GM20431 (cell line): ENCODE measurements around the gene CD160.
"Not testable (repeated sequence)": the region's sequence is repeated elsewhere in the genome, so short reads cannot be mapped to it uniquely, and the experiment has no call there.

ENCODE experiments used
- in situ Hi-C: fragments of 300-500 bp; cut with MseI, MboI; formaldehyde crosslinking; loops from one replicate; pipeline ENCODE4 v1.15.0; 2020; ENCODE audit warnings: low sequenced_read_pairs; ENCODE audit not compliant: unreplicated experiment

Gene CD160

GRCh38 chr1:145707183-145707867, 12.0 kb upstream of the CD160 start, which contains the start of gene PDZK1:
Gene PDZK1, minus strand, starts transcription at chr1:145707368. Its CDS starts 19,347 bp downstream, at chr1:145688021.
- in situ Hi-C loops = loop anchor here (25.0 kb wide), 1 partner anchor 95 kb away; the partner anchor contains the start of gene GPR89A

- in situ Hi-C loops = loop anchor here (25.0 kb wide), 1 partner anchor 96 kb away; the partner anchor contains the start of gene GPR89A
These were observed 11.2 kb upstream of the CD160 start for GRCh38 chr1:145708063-145708462.

DNA sequence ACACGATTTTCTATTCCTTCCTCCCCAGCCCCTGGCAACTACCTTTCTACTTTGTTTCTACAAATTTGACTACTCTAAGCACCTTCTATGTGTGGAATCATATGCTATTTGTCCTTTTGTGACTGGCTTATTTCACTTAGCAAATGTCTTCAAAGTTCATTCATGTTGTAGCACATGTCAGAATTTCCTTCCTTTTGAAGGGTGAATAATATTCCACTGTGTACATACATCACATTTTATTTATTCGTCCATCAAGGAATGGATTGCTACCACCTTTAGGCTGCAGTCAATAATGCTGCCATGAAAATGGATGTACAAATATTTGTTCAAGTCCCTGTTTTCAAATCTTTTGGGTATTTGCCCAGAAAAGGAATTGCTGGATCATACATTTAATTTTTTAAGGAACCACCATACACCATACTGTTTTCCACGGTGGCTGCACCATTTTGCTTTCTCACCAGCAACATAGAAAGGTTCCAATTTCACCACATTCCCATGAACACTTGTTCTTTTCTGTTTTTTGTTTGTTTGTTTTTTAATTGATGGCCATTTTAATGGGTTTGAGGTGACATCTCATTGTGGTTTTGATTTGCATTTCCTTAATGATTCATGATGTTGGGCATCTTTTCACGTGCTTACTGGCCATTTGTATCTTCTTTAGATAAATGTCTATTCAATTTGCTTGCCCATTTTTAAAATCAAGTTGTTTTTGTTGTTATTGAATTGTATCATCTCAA, 8.8 kb upstream of the CD160 start:
- in situ Hi-C loops = loop anchor here (25.0 kb wide), 1 partner anchor 98 kb away; the partner anchor contains the start of gene GPR89A

DNA sequence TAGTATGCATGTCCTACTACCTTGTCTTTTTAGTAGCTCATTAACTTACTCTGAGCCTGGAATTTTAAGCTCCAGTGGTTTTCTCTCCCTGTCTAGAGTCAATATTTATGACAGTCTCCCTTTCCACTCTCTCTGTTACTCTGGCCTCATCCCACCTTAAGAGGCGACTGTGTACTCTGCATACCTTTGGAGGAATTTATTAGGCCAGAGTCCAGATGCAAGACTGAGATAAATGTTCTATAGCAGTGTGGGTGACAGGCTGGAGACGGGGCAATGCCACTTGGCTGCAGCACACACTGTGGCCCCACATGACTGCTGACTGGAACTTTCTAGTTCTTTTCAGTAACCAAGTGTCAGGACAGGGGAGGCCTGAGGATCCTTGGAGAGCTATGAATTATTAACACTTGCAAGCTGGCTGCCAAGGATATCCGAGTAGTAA, 8.1 kb upstream of the CD160 start:
- in situ Hi-C loops = loop anchor here (25.0 kb wide), 1 partner anchor 99 kb away; the partner anchor contains the start of gene GPR89A

DNA sequence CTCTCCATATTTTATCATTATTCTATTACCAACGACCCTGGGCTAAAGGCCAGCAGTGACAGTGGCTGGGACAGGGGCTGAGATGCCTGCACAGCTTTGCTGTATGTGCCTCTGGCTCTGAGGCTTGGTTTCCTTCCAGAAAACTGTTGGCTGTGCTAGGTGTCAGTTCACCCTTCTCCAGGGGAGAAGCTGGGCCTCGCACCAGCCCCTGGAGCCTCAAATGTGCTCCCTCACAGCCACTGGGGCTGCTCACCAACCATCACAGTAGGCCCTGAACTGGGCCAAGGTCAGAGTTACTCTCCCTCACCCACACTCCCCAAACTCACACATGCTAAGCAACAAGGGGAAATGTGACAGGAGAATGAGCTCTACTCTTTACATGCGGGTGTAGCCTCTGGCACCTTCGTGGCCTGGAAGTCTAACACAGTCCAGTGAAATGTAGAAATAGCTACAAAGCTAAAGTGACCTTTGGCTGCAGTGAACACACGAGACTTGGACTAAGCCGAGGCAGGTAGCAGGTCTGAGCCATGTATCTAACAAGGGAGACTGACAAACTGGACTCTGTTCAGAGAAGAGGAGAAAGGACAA, 4.7 kb upstream of the CD160 start:
- in situ Hi-C loops = loop anchor here (25.0 kb wide), 1 partner anchor 102 kb away; the partner anchor contains the start of gene GPR89A

GRCh38 chr1:145716641-145717345, 2.5 kb upstream of the CD160 start:
- in situ Hi-C loops = loop anchor here (25.0 kb wide), 1 partner anchor 104 kb away; the partner anchor contains the start of gene GPR89A

DNA sequence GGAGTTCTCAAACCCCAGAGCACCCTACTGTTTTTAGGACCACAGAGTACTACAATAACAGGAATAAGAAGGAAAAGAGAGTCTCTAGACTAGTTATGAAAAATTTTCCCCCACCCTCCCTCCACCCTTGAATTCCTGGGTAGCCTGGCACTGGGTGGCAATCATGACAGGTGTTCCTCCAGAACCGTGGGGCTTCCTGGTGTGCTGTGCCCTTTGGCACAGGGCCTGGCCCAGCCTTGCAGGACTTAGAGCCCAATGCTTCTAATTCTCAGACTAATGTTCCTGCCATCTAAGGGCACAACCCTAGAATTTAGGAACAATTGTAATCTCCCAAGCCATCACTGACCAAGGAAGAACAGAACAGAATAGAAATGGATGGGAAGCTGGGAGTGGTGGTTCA, 1.5 kb upstream of the CD160 start:
- in situ Hi-C loops = loop anchor here (25.0 kb wide), 1 partner anchor 106 kb away; the partner anchor contains the start of gene GPR89A

- in situ Hi-C loops = loop anchor here (25.0 kb wide), 1 partner anchor 106 kb away; the partner anchor contains the start of gene GPR89A
These were observed 834 bp upstream of the CD160 start for GRCh38 chr1:145718465-145718864.

- in situ Hi-C loops = loop anchor here (25.0 kb wide), 1 partner anchor 108 kb away; the partner anchor contains the start of gene GPR89A
These were observed 1.2 kb downstream of the CD160 start for GRCh38 chr1:145720556-145720877.

- in situ Hi-C loops = loop anchor here (25.0 kb wide), 1 partner anchor 109 kb away; the partner anchor contains the start of gene GPR89A
These were observed 1.8 kb downstream of the CD160 start for GRCh38 chr1:145720878-145721671.

DNA sequence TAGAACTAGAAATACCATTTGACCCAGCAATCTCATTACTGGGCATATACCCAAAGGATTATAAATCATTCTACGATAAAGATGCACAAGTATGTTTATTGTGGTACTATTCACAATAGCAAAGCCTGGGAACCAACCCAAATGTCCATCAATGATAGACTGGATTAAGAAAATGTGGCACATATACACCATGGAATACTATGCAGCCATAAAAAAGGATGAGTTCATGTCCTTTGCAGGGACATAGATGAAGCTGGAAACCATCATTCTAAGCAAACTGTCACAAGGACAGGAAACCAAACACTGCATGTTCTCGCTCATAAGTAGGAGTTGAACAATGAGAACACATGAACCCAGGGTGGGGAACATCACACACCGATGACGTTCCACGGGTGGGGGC, 6.9 kb downstream of the CD160 start:
- in situ Hi-C loops = not testable (repeated sequence)

GRCh38 chr1:145729196-145729595, 9.9 kb downstream of the CD160 start:
- in situ Hi-C loops = no loop called here

DNA sequence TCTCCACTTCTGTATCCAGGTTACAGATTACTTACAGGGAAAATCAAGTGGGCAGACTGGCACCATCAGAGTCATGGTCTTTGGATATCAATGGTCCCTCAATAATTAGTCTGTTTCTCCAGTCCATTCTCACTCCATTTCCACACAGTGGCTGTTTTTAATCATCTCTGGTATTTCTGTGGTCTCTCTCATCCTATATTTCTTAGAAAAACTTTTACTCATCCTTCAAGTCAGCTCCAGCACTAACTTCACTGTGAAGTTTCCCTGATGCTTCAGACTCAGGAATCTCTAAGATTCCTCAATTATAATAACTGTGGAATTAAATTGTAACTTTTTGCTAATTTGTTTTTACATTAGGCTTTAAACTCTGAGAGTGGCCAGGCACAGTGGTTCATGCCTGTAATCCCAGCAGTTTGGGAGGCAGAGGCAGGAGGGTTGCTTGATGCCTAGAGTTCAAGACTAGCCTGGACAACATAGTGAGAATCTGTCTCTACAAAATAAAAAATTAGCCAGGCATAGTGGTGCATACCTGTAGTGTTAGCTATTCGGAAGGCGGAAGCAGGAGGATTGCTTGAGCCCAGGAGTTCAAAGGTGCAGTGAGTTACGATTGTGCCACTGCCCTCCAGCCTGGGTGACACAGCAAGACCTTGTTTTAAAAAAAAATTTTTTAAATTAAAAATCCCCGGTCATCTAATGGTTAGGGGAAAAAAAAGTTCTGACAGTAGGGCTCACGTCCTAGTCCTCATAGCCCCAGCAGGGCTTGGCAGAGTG, 10.6 kb downstream of the CD160 start:
- in situ Hi-C loops = no loop called here

DNA sequence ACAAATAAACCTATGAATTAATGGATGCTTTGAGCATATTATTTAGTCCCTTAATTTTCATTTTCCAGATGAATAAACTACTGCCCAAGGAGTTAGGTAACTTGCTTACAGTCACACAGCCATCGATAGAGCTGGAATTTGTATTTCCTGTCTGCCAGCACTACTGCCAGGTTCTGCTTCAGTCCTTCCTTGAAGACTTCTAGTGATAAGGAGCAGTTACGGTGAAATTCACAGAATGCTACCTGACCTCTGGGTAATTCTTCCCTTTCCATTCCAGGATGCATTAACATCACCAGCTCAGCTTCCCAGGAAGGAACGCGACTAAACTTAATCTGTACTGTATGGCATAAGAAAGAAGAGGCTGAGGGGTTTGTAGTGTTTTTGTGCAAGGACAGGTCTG, 11.2 kb downstream of the CD160 start:
- in situ Hi-C loops = no loop called here

DNA sequence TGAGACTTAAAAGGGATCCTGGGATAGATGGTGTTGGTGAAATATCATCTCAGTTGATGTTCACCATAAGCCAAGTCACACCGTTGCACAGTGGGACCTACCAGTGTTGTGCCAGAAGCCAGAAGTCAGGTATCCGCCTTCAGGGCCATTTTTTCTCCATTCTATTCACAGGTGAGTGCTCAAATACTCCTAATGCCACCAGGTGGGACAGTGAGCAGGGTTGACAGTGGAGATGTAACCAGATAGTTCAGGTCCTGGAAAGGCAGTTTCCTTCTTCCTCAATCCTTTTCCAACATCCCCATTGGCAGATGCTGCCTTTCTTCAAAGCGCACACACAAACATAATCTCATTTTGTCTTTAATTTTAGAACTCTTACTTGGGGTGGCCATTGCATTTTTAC, 11.6 kb downstream of the CD160 start:
- in situ Hi-C loops = no loop called here

- in situ Hi-C loops = no loop called here
These were observed 16.9 kb downstream of the CD160 start for GRCh38 chr1:145736191-145736590.

GRCh38 chr1:145740269-145740668, 21.0 kb downstream of the CD160 start:
- in situ Hi-C loops = no loop called here
